Spleen (tissue), 11 donors: ENCODE data around the gene MAP7D3. TPM values are rescaled to one million over a fixed set of nuclear protein-coding genes. Genes with fewer than 3 reads are reported as not detected.

Experiments
- DNase-seq: peaks from one replicate; pipeline ENCODE4 v3.0.0-alpha.2; 2020
- H3K27ac ChIP-seq, 8 donors: fragments of 200-600 bp; sonication (generic) in 7 of 8; 1 replicate in 4 of 8; 2 replicates in 4 of 8; pipeline versions ENCODE4 v1.5.0 to v1.8.0; 2016 to 2021; ENCODE audit warnings: inconsistent platforms in 4 of 8, mild to moderate bottlenecking in 4 of 8, moderate library complexity in 1 of 8
- H3K27me3 ChIP-seq, 7 donors: fragments of 200-600 bp; sonication (generic) in 6 of 7; replicated peaks in 1 of 7; 1 replicate in 4 of 7; 2 replicates in 3 of 7; pipeline versions ENCODE4 v1.5.0 to v1.8.0; 2016 to 2021; ENCODE audit warnings: inconsistent platforms in 3 of 7, mild to moderate bottlenecking in 1 of 7
- H3K36me3 ChIP-seq, 6 donors: fragments of 200-600 bp; sonication (generic) in 5 of 6; 1 replicate in 4 of 6; 2 replicates in 2 of 6; pipeline versions ENCODE4 v1.5.0 to v1.8.0; 2016 to 2021; ENCODE audit warnings: inconsistent platforms in 2 of 6
- H3K4me1 ChIP-seq, 6 donors: fragments of 200-600 bp; sonication (generic) in 5 of 6; 1 replicate in 3 of 6; 2 replicates in 3 of 6; pipeline versions ENCODE4 v1.5.0 to v1.8.0; 2016 to 2021; ENCODE audit warnings: inconsistent platforms in 3 of 6
- H3K4me3 ChIP-seq, 8 donors: fragments of 200-600 bp; sonication (generic) in 7 of 8; 1 replicate in 4 of 8; 2 replicates in 4 of 8; pipeline versions ENCODE4 v1.5.0 to v1.8.0; 2016 to 2021; ENCODE audit warnings: inconsistent platforms in 4 of 8, mild to moderate bottlenecking in 4 of 8, moderate library complexity in 2 of 8
- H3K9me3 ChIP-seq, 8 donors: fragments of 200-600 bp; sonication (generic) in 7 of 8; 1 replicate in 4 of 8; 2 replicates in 4 of 8; pipeline versions ENCODE4 v1.5.0 to v1.8.0; 2016 to 2021; ENCODE audit warnings: inconsistent platforms in 4 of 8
- CTCF ChIP-seq, 11 experiments: fragments of 200-600 bp in 7 of 11; fragments of 450-650 bp in 4 of 11; sonication (generic) in 4 of 11; IDR thresholded peaks in 8 of 11; conservative IDR thresholded peaks in 3 of 11; 1 replicate in 7 of 11; 2 replicates in 4 of 11; pipeline versions ENCODE4 v1.4.0 to v1.8.0; 2016 to 2021; ENCODE audit warnings: antibody characterized with exemption in 11 of 11, inconsistent platforms in 4 of 11, mild to moderate bottlenecking in 1 of 11
- POLR2A ChIP-seq, 3 donors: fragments of 450-650 bp; IDR thresholded peaks; one replicate each; pipeline ENCODE4 v1.5.1; 2017; ENCODE audit warnings: antibody characterized with exemption in 3 of 3, mild to moderate bottlenecking in 1 of 3
- POLR2AphosphoS5 ChIP-seq, 3 donors: sonication (generic); formaldehyde crosslinking; IDR thresholded peaks; one replicate each; pipeline ENCODE4 v1.5.1; 2017; ENCODE audit warnings: antibody characterized with exemption in 3 of 3
- WGBS, 5 donors: extraction: QIAGEN DNeasy Blood & Tissue Kit in 3 of 5; methylation state at CpG; one replicate each; pipeline versions ENCODE4 v1.1.5 to v1.1.7; 2013 to 2018; 5-methylcytosine and 5-hydroxymethylcytosine counted together
- intact Hi-C: fragments of 100-400 bp; cut with DNase I; formaldehyde crosslinking; loops from one replicate; pipeline ENCODE4 v1.15.0; 2023; ENCODE audit warnings: low total_unique reads
- polyA plus RNA-seq, 3 donors: library from polyadenylated mRNA; stranded (reverse); fragments of 200-250 nt; gene quantifications; one replicate each; pipeline ENCODE4 v1.2.1, GENCODE V29; 2013
- total RNA-seq, 7 donors: library from RNA; depleted of rRNA in 3 of 7; stranded (reverse); fragments of >200 nt in 3 of 7; fragmentation: NEBNext Ultra II Directional in 4 of 7; extraction: Animal tissue kit (Norgen Biotek cat#: 25700) in 4 of 7; gene quantifications; one replicate each; pipeline versions ENCODE4 v1.1.0 to v1.2.1, GENCODE V29; 2016 to 2021
- donor health status: healthy with polysubstance abuse.
- donor health status: DM: no; HTN: no; CAD: no; lungs with moderate emphysema.
- donor health status: DM: no; HTN: no; CAD: no.
- donor health status: Bipolar disorder and iron deficiency.
- donor health status: healthy.
- donor health status: DM: no; HTN: no; CAD: no.
- donor health status: DM: yes; HTN: yes; CAD: no.

Gene MAP7D3
- total and polyA plus RNA-seq, 10 donors = 7.4 to 17.6 (median 12.2) TPM

- Histone ChIP-seq H3K36me3 (no peaks in the 10 kb centered on the region), H3K4me3 (no peak overlapping the region), H3K27ac (no peak overlapping the region), H3K4me1 (peaks cover 0 to 8% (median 0%) of the 10 kb centered on the region in 6 donors), H3K27me3 (peaks cover 0 to 4% (median 0%) of the 10 kb centered on the region in 7 donors), H3K9me3 (no peaks in the 10 kb centered on the region)
- TF ChIP-seq POLR2A (IDR thresholded peaks at IDR 0.05) (no peak), CTCF (IDR thresholded peaks at IDR 0.05 in 8 of 11, conservative IDR thresholded peaks at IDR 0.05 in 3 of 11) (no peak), POLR2AphosphoS5 (IDR thresholded peaks at IDR 0.05) (no peak)
- intact Hi-C loops = no loop called here
- 67 to 88% (median 83%) methylated on average over 1 to 4 of the region's 4 CpGs for WGBS, 5 donors
- DNase-seq = no peak
Measured at GRCh38 chrX:136275553-136275952, 24.4 kb upstream of the MAP7D3 start.

- 85 to 100% (median 90%) methylated on average over 1 of the region's 1 CpG for WGBS, 5 donors
- intact Hi-C loops = no loop called here
Measured at GRCh38 chrX:136273986-136274385, 22.8 kb upstream of the MAP7D3 start.

GRCh38 chrX:136272325-136272724 lies 21.1 kb upstream of the MAP7D3 start:
- H3K4me3 ChIP-seq = no peak overlapping the region
- TF ChIP-seq POLR2A (IDR thresholded peaks at IDR 0.05) (no peak), POLR2AphosphoS5 (IDR thresholded peaks at IDR 0.05) (no peak), CTCF (IDR thresholded peaks at IDR 0.05 in 8 of 11, conservative IDR thresholded peaks at IDR 0.05 in 3 of 11) (no peak)
- H3K27me3 ChIP-seq = peaks cover 0 to 4% (median 0%) of the 10 kb centered on the region in 7 donors
- peaks cover 0 to 8% (median 0%) of the 10 kb centered on the region in 6 donors for H3K4me1 ChIP-seq
- H3K36me3 ChIP-seq = no peaks in the 10 kb centered on the region
- DNase-seq = no peak
- H3K9me3 ChIP-seq = no peaks in the 10 kb centered on the region
- H3K27ac ChIP-seq = no peak overlapping the region
- WGBS, 5 donors = 30 to 46% (median 36%) methylated on average over 1 of the region's 1 CpG
- intact Hi-C loops = no loop called here

More at GRCh38 chrX:136273986-136274385, 22.8 kb upstream of the MAP7D3 start:
- DNase-seq = no peak
- peaks cover 0 to 4% (median 0%) of the 10 kb centered on the region in 7 donors for H3K27me3 ChIP-seq
- no peaks in the 10 kb centered on the region for H3K36me3 ChIP-seq
- peaks cover 0 to 8% (median 0%) of the 10 kb centered on the region in 6 donors for H3K4me1 ChIP-seq
- no peaks in the 10 kb centered on the region for H3K9me3 ChIP-seq
- TF ChIP-seq CTCF (IDR thresholded peaks at IDR 0.05 in 8 of 11, conservative IDR thresholded peaks at IDR 0.05 in 3 of 11) (no peak), POLR2AphosphoS5 (IDR thresholded peaks at IDR 0.05) (no peak), POLR2A (IDR thresholded peaks at IDR 0.05) (no peak)
- H3K27ac ChIP-seq = no peak overlapping the region
- H3K4me3 ChIP-seq = no peak overlapping the region

GRCh38 chrX:136271300-136271699 lies 20.1 kb upstream of the MAP7D3 start:
- Histone ChIP-seq H3K4me1 (peaks cover 0 to 8% (median 0%) of the 10 kb centered on the region in 6 donors), H3K36me3 (no peaks in the 10 kb centered on the region), H3K27me3 (peaks cover 0 to 4% (median 0%) of the 10 kb centered on the region in 7 donors), H3K27ac (no peak overlapping the region), H3K4me3 (no peak overlapping the region), H3K9me3 (no peaks in the 10 kb centered on the region)
- WGBS, 5 donors = 0 to 52% (median 40%) methylated on average over 1 of the region's 1 CpG
- no peak for TF ChIP-seq POLR2AphosphoS5 (IDR thresholded peaks at IDR 0.05)
- TF ChIP-seq POLR2A (IDR thresholded peaks at IDR 0.05) = no peak
- TF ChIP-seq CTCF (IDR thresholded peaks at IDR 0.05 in 8 of 11, conservative IDR thresholded peaks at IDR 0.05 in 3 of 11) = no peak
- DNase-seq = no peak
- intact Hi-C loops = no loop called here
